Heart right ventricle (tissue), 16 donors: ENCODE results near the gene GINS1. TPM values are rescaled to one million over a fixed set of nuclear protein-coding genes. Genes with fewer than 3 reads are reported as not detected.

Source experiments
- ATAC-seq, 8 donors: fragments of 200-7000 bp; cut with Tn5 transposase; one replicate each; pipeline ENCODE4 v1.9.1; 2020; ENCODE audit warnings: mild to moderate bottlenecking in 8 of 8, moderate library complexity in 8 of 8, moderate number of reproducible peaks in 1 of 8
- DNase-seq, 2 donors: peaks; one replicate each; pipeline ENCODE4 v3.0.0-alpha.2; 2020
- H3K27ac ChIP-seq, 10 donors: fragments of 200-600 bp; sonication (generic) in 2 of 10; one replicate each; pipeline versions ENCODE4 v1.5.0 to v1.8.0; 2020 to 2022; ENCODE audit warnings: mild to moderate bottlenecking in 3 of 10
- H3K27me3 ChIP-seq, 7 donors: fragments of 200-600 bp; one replicate each; pipeline ENCODE4 v1.8.0; 2021 to 2022; ENCODE audit warnings: mild to moderate bottlenecking in 2 of 7
- H3K36me3 ChIP-seq, 9 donors: fragments of 200-600 bp; sonication (generic) in 1 of 9; one replicate each; pipeline versions ENCODE4 v1.5.0 to v1.8.0; 2020 to 2022; ENCODE audit warnings: mild to moderate bottlenecking in 2 of 9
- H3K4me1 ChIP-seq, 9 donors: fragments of 200-600 bp; sonication (generic) in 1 of 9; one replicate each; pipeline versions ENCODE4 v1.5.0 to v1.8.0; 2020 to 2022; ENCODE audit warnings: mild to moderate bottlenecking in 4 of 9
- H3K4me3 ChIP-seq, 10 donors: fragments of 200-600 bp; sonication (generic) in 2 of 10; one replicate each; pipeline versions ENCODE4 v1.5.0 to v1.8.0; 2020 to 2022; ENCODE audit warnings: mild to moderate bottlenecking in 7 of 10, moderate library complexity in 2 of 10
- H3K9me3 ChIP-seq, 11 donors: fragments of 200-600 bp in 10 of 11; sonication (generic) in 2 of 11; one replicate each; pipeline versions ENCODE4 v1.5.0 to v1.8.0; 2013 to 2022; ENCODE audit warnings: mild to moderate bottlenecking in 2 of 11, control low read depth in 1 of 11, moderate library complexity in 1 of 11
- WGBS, 2 donors: extraction: QIAGEN DNeasy Blood & Tissue Kit; methylation state at CpG; one replicate each; pipeline ENCODE4 v1.1.7; 2013; ENCODE audit warnings: inconsistent platforms in 1 of 2; 5-methylcytosine and 5-hydroxymethylcytosine counted together
- intact Hi-C, 10 donors: fragments of 100-400 bp; cut with DNase I; formaldehyde crosslinking; loops; one replicate each; pipeline versions ENCODE4 v1.11.1 to v1.14.2; 2022
- polyA plus RNA-seq, 2 donors: library from polyadenylated mRNA; stranded (reverse); fragments of 200-250 nt; gene quantifications; one replicate each; pipeline ENCODE4 v1.2.3, GENCODE V29; 2013
- total RNA-seq, 10 donors: library from RNA; stranded (reverse); fragmentation: NEBNext Ultra II Directional in 3 of 10; extraction: Animal tissue kit (Norgen Biotek cat#: 25700) in 3 of 10; gene quantifications; one replicate each; pipeline versions ENCODE4 v1.2.1 to v1.2.4, GENCODE V29; 2021 to 2023
- TF ChIP-seq, protein P1 (sequence below), 9 donors: fragments of 200-600 bp; sonication (generic) in 2 of 9; IDR thresholded peaks; one replicate each; pipeline versions ENCODE4 v1.5.0 to v1.8.0; 2021 to 2022; ENCODE audit warnings: antibody characterized with exemption in 9 of 9, mild to moderate bottlenecking in 5 of 9, moderate library complexity in 1 of 9
- donor health status: Arrhythmogenic right ventricular cardiomyopathy.
- donor health status: ischemic (EF 13 %, LVEDD 7.1; RV severe dilation, severe dysfunction).
- donor health status: healthy with polysubstance abuse.
- donor health status: DM: no; HTN: yes; CAD: no.
- donor health status: DM: no; HTN: no; CAD: no.
- donor health status: ischemic (EF 25% LVEDD 6.9; RV normal size, moderate dysfunction).
- donor health status: ischemic (EF 25% LVEDD 5.7; RV mildly dilated, moderate dysfunction).
- donor health status: healthy.
- donor health status: DM: yes; HTN: yes; CAD: no.
- donor health status: Ischemic cardiomyopathy.
- donor health status: ischemic (EF 35%, LVEDD 5.7; RV mildly dilated, moderate dysfunction).
- donor health status: nonischemic (EF 11% LVEDD 7.7; RV severe dilation, severe dysfunction).
- donor health status: DM: yes; HTN: yes; CAD: no.
- donor health status: PGD.
- donor health status: ischemic (EF 29% LVEDD 5.4; RV normal size, mild dysfunction).
- donor health status: nonischemic (EF 23%, LVEDD 6.1; RV moderate dilation, normal function).

GINS1 gene
- total and polyA plus RNA-seq, 12 donors = 0.19 to 1.6 (median 0.54) TPM

- Histone ChIP-seq H3K4me3 (no peak overlapping the region), H3K4me1 (peaks cover 0 to 9% (median 3%) of the 10 kb centered on the region in 9 donors), H3K27me3 (no peaks in the 10 kb centered on the region), H3K9me3 (no peaks in the 10 kb centered on the region), H3K27ac (no peak overlapping the region), H3K36me3 (peaks cover 0 to 22% (median 0%) of the 10 kb centered on the region in 9 donors)
- 91 to 94% methylated on average over 7 of the region's 7 CpGs for WGBS, 2 donors
- intact Hi-C loops = loop anchor here in 1 of 10 donors (10.0 kb wide), 1 partner anchor 68 kb away; no protein-coding TSS in a partner anchor
- DNase-seq = no peak
- no peak for ATAC-seq
- TF ChIP-seq, protein P1, sequence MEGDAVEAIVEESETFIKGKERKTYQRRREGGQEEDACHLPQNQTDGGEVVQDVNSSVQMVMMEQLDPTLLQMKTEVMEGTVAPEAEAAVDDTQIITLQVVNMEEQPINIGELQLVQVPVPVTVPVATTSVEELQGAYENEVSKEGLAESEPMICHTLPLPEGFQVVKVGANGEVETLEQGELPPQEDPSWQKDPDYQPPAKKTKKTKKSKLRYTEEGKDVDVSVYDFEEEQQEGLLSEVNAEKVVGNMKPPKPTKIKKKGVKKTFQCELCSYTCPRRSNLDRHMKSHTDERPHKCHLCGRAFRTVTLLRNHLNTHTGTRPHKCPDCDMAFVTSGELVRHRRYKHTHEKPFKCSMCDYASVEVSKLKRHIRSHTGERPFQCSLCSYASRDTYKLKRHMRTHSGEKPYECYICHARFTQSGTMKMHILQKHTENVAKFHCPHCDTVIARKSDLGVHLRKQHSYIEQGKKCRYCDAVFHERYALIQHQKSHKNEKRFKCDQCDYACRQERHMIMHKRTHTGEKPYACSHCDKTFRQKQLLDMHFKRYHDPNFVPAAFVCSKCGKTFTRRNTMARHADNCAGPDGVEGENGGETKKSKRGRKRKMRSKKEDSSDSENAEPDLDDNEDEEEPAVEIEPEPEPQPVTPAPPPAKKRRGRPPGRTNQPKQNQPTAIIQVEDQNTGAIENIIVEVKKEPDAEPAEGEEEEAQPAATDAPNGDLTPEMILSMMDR (IDR thresholded peaks at IDR 0.05) = no peak
These were observed 59.4 kb downstream of the GINS1 start for GRCh38 chr20:25466846-25467245.

- no peak for ATAC-seq
- intact Hi-C loops = loop anchor here in 1 of 10 donors (10.0 kb wide), 1 partner anchor 67 kb away; no protein-coding TSS in a partner anchor
- no peak overlapping the region for H3K4me3 ChIP-seq
- no peak overlapping the region for H3K27ac ChIP-seq
- WGBS, 2 donors = 89 to 90% methylated on average over 8 of the region's 8 CpGs
- peaks cover 0 to 9% (median 3%) of the 10 kb centered on the region in 9 donors for H3K4me1 ChIP-seq
- no peaks in the 10 kb centered on the region for H3K9me3 ChIP-seq
- H3K36me3 ChIP-seq = peaks cover 0 to 22% (median 0%) of the 10 kb centered on the region in 9 donors
- TF ChIP-seq, protein P1 (IDR thresholded peaks at IDR 0.05) = no peak
- no peak for DNase-seq
- no peaks in the 10 kb centered on the region for H3K27me3 ChIP-seq
These were observed 60.0 kb downstream of the GINS1 start for GRCh38 chr20:25467441-25467840.

- H3K9me3 ChIP-seq = no peaks in the 10 kb centered on the region
- peaks cover 0 to 22% (median 0%) of the 10 kb centered on the region in 9 donors for H3K36me3 ChIP-seq
- no peak for ATAC-seq
- H3K27ac ChIP-seq = no peak overlapping the region
- WGBS, 2 donors = 96 to 97% methylated on average over 18 of the region's 18 CpGs
- TF ChIP-seq, protein P1 (IDR thresholded peaks at IDR 0.05) = no peak
- no peak overlapping the region for H3K4me3 ChIP-seq
- no peak for DNase-seq
- no peaks in the 10 kb centered on the region for H3K27me3 ChIP-seq
- intact Hi-C loops = loop anchor here in 1 of 10 donors (10.0 kb wide), 1 partner anchor 66 kb away; no protein-coding TSS in a partner anchor
- peaks cover 0 to 9% (median 3%) of the 10 kb centered on the region in 9 donors for H3K4me1 ChIP-seq
These were observed 60.9 kb downstream of the GINS1 start for GRCh38 chr20:25468126-25469075.

DNA sequence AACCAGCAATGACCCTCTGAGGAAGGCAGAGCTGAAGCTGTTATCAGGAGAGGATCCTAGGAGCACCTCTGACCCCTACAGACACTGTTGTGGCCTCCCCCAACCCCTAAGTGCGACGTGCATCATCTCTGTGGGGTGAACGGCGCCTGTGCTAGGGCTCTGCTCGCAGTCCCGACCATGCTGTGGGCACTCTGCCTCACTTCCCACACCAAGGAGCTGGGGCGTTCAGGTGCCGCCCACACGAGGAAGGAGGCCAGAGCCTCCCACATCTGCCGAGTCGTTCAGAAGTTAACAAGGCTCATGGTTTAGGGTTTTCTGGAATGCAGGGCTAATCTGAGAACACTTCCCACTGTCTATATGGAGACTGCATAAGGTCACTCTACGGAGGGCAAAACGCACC is 62.1 kb downstream of the GINS1 start:
- TF ChIP-seq, protein P1 (IDR thresholded peaks at IDR 0.05) = no peak
- H3K36me3 ChIP-seq = peaks cover 0 to 22% (median 0%) of the 10 kb centered on the region in 9 donors
- ATAC-seq = no peak
- no peak overlapping the region for H3K27ac ChIP-seq
- DNase-seq = no peak
- intact Hi-C loops = loop anchor here in 1 of 10 donors (10.0 kb wide), 1 partner anchor 65 kb away; no protein-coding TSS in a partner anchor
- H3K4me1 ChIP-seq = peaks cover 0 to 6% (median 2%) of the 10 kb centered on the region in 9 donors
- H3K9me3 ChIP-seq = no peaks in the 10 kb centered on the region
- 83 to 85% methylated on average over 13 of the region's 13 CpGs for WGBS, 2 donors
- no peak overlapping the region for H3K4me3 ChIP-seq
- no peaks in the 10 kb centered on the region for H3K27me3 ChIP-seq
